ENCODE results near the gene RTN4RL2.
A peak's percentile ranks its signal among the peaks of the same experiment; 100 is the strongest.

Gene RTN4RL2

GRCh38 chr11:57480409-57481137 is 20.2 kb downstream of the RTN4RL2 start:
- H3K4me1 ChIP-seq (ENCODE audit: control insufficient read depth in 1 of 2, insufficient read depth in 1 of 2, low read depth in 1 of 2, low read length in 1 of 2) = peaks cover 53 to 62% of the 10 kb centered on the region in 2 experiments

GRCh38 chr11:57481315-57481714 is 21.0 kb downstream of the RTN4RL2 start:
- TF ChIP-seq CTCF (IDR thresholded peaks at IDR 0.05) = no peak
- H3K4me1 ChIP-seq (ENCODE audit: control insufficient read depth in 1 of 2, insufficient read depth in 1 of 2, low read depth in 1 of 2, low read length in 1 of 2) = peaks cover 54 to 61% of the 10 kb centered on the region in 2 experiments
- no peak overlapping the region for H3K27ac ChIP-seq
- no peaks in the 10 kb centered on the region for H3K36me3 ChIP-seq
- H3K9me3 ChIP-seq = no peaks in the 10 kb centered on the region
- no peak overlapping the region for H3K4me3 ChIP-seq (ENCODE audit: low read depth in 1 of 2, low read length in 1 of 2)
- H3K27me3 ChIP-seq = peaks cover 32% of the 10 kb centered on the region

More at GRCh38 chr11:57480409-57481137, 20.2 kb downstream of the RTN4RL2 start:
- Histone ChIP-seq H3K27ac (no peak overlapping the region), H3K9me3 (no peaks in the 10 kb centered on the region), H3K36me3 (no peaks in the 10 kb centered on the region), H3K4me3 (ENCODE audit: low read depth in 1 of 2, low read length in 1 of 2) (no peak overlapping the region), H3K27me3 (peaks cover 39% of the 10 kb centered on the region)
- TF ChIP-seq CTCF (IDR thresholded peaks at IDR 0.05) = peak; percentile 30

GRCh38 chr11:57481915-57482781 is 21.8 kb downstream of the RTN4RL2 start:
- H3K4me1 ChIP-seq (ENCODE audit: control insufficient read depth in 1 of 2, insufficient read depth in 1 of 2, low read depth in 1 of 2, low read length in 1 of 2) = peaks cover 48 to 53% of the 10 kb centered on the region in 2 experiments
- peaks cover 24% of the 10 kb centered on the region for H3K27me3 ChIP-seq
- peak overlapping the region in 1 of 2 experiments; percentile 61 for H3K4me3 ChIP-seq (ENCODE audit: low read depth in 1 of 2, low read length in 1 of 2)

GRCh38 chr11:57482782-57483561 is 22.6 kb downstream of the RTN4RL2 start:
- peaks cover 15% of the 10 kb centered on the region for H3K27me3 ChIP-seq

More at GRCh38 chr11:57481915-57482781, 21.8 kb downstream of the RTN4RL2 start:
- Histone ChIP-seq H3K36me3 (no peaks in the 10 kb centered on the region), H3K9me3 (no peaks in the 10 kb centered on the region), H3K27ac (no peak overlapping the region)
- no peak for TF ChIP-seq CTCF (IDR thresholded peaks at IDR 0.05)

More at GRCh38 chr11:57482782-57483561, 22.6 kb downstream of the RTN4RL2 start:
- no peak overlapping the region for H3K27ac ChIP-seq
- peaks cover 55 to 60% of the 10 kb centered on the region in 2 experiments for H3K4me1 ChIP-seq (ENCODE audit: control insufficient read depth in 1 of 2, insufficient read depth in 1 of 2, low read depth in 1 of 2, low read length in 1 of 2)
- H3K36me3 ChIP-seq = no peaks in the 10 kb centered on the region
- peak overlapping the region; percentile 48 to 61 for H3K4me3 ChIP-seq (ENCODE audit: low read depth in 1 of 2, low read length in 1 of 2)
- peak; percentile 59 for TF ChIP-seq CTCF (IDR thresholded peaks at IDR 0.05)
- no peaks in the 10 kb centered on the region for H3K9me3 ChIP-seq
